Liver (tissue), 9 donors: ENCODE data around the gene PEX5L. TPM values are rescaled to one million over a fixed set of nuclear protein-coding genes. Genes with fewer than 3 reads are reported as not detected.

Source experiments
- DNase-seq: peaks from one replicate; pipeline ENCODE4 v3.0.0-alpha.2; 2017; ENCODE audit warnings: low spot score
- H3K27ac ChIP-seq, 2 donors: one replicate each; pipeline ENCODE4 v1.7.0; 2013; ENCODE audit warnings: inconsistent platforms in 2 of 2, low read length in 2 of 2, control low read depth in 1 of 2, low read depth in 1 of 2, mild to moderate bottlenecking in 1 of 2
- H3K27me3 ChIP-seq, 4 donors: one replicate each; pipeline versions ENCODE4 v1.6.1 to v1.7.0; 2013; ENCODE audit warnings: low read length in 3 of 4, inconsistent platforms in 1 of 4, mild to moderate bottlenecking in 1 of 4, moderate library complexity in 1 of 4; ENCODE audit not compliant: control insufficient read depth in 4 of 4, insufficient read depth in 4 of 4
- H3K36me3 ChIP-seq, 4 donors: one replicate each; pipeline versions ENCODE4 v1.6.1 to v1.7.0; 2013; ENCODE audit warnings: low read length in 3 of 4, mild to moderate bottlenecking in 3 of 4, low read depth in 1 of 4, moderate library complexity in 1 of 4; ENCODE audit not compliant: control insufficient read depth in 4 of 4, insufficient read depth in 3 of 4
- H3K4me1 ChIP-seq, 4 donors: one replicate each; pipeline versions ENCODE4 v1.6.1 to v1.7.0; 2013; ENCODE audit warnings: low read length in 3 of 4, mild to moderate bottlenecking in 3 of 4, moderate library complexity in 1 of 4; ENCODE audit not compliant: control insufficient read depth in 4 of 4, insufficient read depth in 4 of 4
- H3K4me3 ChIP-seq, 3 donors: one replicate each; pipeline versions ENCODE4 v1.6.1 to v1.7.0; 2013; ENCODE audit warnings: low read length in 3 of 3, control low read depth in 1 of 3, low read depth in 1 of 3, mild to moderate bottlenecking in 1 of 3
- H3K9ac ChIP-seq, 2 donors: one replicate each; pipeline ENCODE4 v1.7.0; 2013; ENCODE audit warnings: low read length in 2 of 2, mild to moderate bottlenecking in 2 of 2, moderate library complexity in 2 of 2, control low read depth in 1 of 2, low read depth in 1 of 2
- H3K9me3 ChIP-seq, 4 donors: one replicate each; pipeline versions ENCODE4 v1.6.1 to v1.7.0; 2013; ENCODE audit warnings: low read length in 3 of 4; ENCODE audit not compliant: control insufficient read depth in 4 of 4
- EGR1 ChIP-seq, 2 donors: IDR thresholded peaks; 2 replicates each; pipeline ENCODE4 v1.6.1; 2016 to 2018; ENCODE audit warnings: antibody characterized with exemption in 2 of 2, low read depth in 2 of 2
- FOXA1 ChIP-seq: IDR thresholded peaks from 2 replicates; pipeline ENCODE4 v1.6.1; 2016; ENCODE audit warnings: antibody characterized with exemption
- FOXA2 ChIP-seq: IDR thresholded peaks from 2 replicates; pipeline ENCODE4 v1.6.1; 2016; ENCODE audit warnings: antibody characterized with exemption
- GABPA ChIP-seq, 2 donors: IDR thresholded peaks in 1 of 2; conservative IDR thresholded peaks in 1 of 2; 2 replicates each; pipeline ENCODE4 v1.6.1; 2016; ENCODE audit warnings: antibody characterized with exemption in 2 of 2, mild to moderate bottlenecking in 1 of 2, moderate library complexity in 1 of 2
- HNF4A ChIP-seq, 2 donors: conservative IDR thresholded peaks; 2 replicates each; pipeline ENCODE4 v1.6.1; 2016; ENCODE audit warnings: antibody characterized with exemption in 2 of 2, mild to moderate bottlenecking in 2 of 2
- HNF4G ChIP-seq: IDR thresholded peaks from 2 replicates; pipeline ENCODE4 v1.6.1; 2016; ENCODE audit warnings: antibody characterized with exemption
- JUND ChIP-seq, 2 donors: IDR thresholded peaks; 2 replicates each; pipeline ENCODE4 v1.6.1; 2016; ENCODE audit warnings: antibody characterized with exemption in 2 of 2
- NR2F2 ChIP-seq: IDR thresholded peaks from 2 replicates; pipeline ENCODE4 v1.6.1; 2016; ENCODE audit warnings: antibody characterized with exemption
- RAD21 ChIP-seq, 2 donors: IDR thresholded peaks; 2 replicates each; pipeline ENCODE4 v1.6.1; 2016; ENCODE audit warnings: antibody characterized with exemption in 2 of 2, mild to moderate bottlenecking in 2 of 2
- RXRA ChIP-seq, 2 donors: IDR thresholded peaks; 2 replicates each; pipeline ENCODE4 v1.6.1; 2017 to 2018; ENCODE audit warnings: antibody characterized with exemption in 2 of 2, mild to moderate bottlenecking in 1 of 2
- SP1 ChIP-seq: IDR thresholded peaks from 2 replicates; pipeline ENCODE4 v1.6.1; 2018; ENCODE audit warnings: antibody characterized with exemption, mild to moderate bottlenecking
- TAF1 ChIP-seq: conservative IDR thresholded peaks from 2 replicates; pipeline ENCODE4 v1.6.1; 2016; ENCODE audit warnings: antibody characterized with exemption, mild to moderate bottlenecking
- YY1 ChIP-seq: IDR thresholded peaks from 2 replicates; pipeline ENCODE4 v1.6.1; 2016; ENCODE audit warnings: antibody characterized with exemption, mild to moderate bottlenecking
- WGBS: extraction: QIAGEN DNeasy Blood & Tissue Kit; methylation state at CpG from one replicate; pipeline ENCODE4 v1.1.7; 2013; 5-methylcytosine and 5-hydroxymethylcytosine counted together
- polyA plus RNA-seq, 2 donors: library from polyadenylated mRNA; stranded (reverse) in 1 of 2; unstranded in 1 of 2; fragments of 200-250 nt in 1 of 2; fragments of >200 nt in 1 of 2; fragmentation: Nextera tagmentation in 1 of 2; extraction: Ambion mirVana in 1 of 2; gene quantifications; one replicate each; pipeline versions ENCODE4 v1.2.1 to v1.2.3, GENCODE V29; 2013 to 2015
- total RNA-seq, 2 donors: library from RNA; depleted of rRNA; stranded (reverse); fragments of >200 nt; gene quantifications; one replicate each; pipeline ENCODE4 v1.2.3, GENCODE V29; 2014
- TF ChIP-seq, protein P1 (sequence below): IDR thresholded peaks from 2 replicates; pipeline ENCODE4 v1.6.1; 2016; ENCODE audit warnings: antibody characterized with exemption
- TF ChIP-seq, protein P2 (sequence below): IDR thresholded peaks from 2 replicates; pipeline ENCODE4 v1.6.1; 2016; ENCODE audit warnings: antibody characterized with exemption, mild to moderate bottlenecking
- TF ChIP-seq, protein P3 (sequence below): IDR thresholded peaks from 2 replicates; pipeline ENCODE4 v1.6.1; 2016; ENCODE audit warnings: antibody characterized with exemption
- TF ChIP-seq, protein P4 (sequence below): IDR thresholded peaks from 2 replicates; pipeline ENCODE4 v1.6.1; 2016; ENCODE audit warnings: antibody characterized with exemption
- TF ChIP-seq, protein P5 (sequence below): fragments of 150-350 bp; IDR thresholded peaks from 2 replicates; pipeline ENCODE4 v1.5.1; 2017; ENCODE audit warnings: improper control_type of control experiment, low read depth, low read length; ENCODE audit not compliant: missing input control
- donor health status: healthy.
- donor health status: healthy.
- donor health status: healthy.
- donor health status: healthy.
- donor health status: healthy.

PEX5L gene
- total and polyA plus RNA-seq, 4 donors: 0.03 TPM; not detected in 3

DNA sequence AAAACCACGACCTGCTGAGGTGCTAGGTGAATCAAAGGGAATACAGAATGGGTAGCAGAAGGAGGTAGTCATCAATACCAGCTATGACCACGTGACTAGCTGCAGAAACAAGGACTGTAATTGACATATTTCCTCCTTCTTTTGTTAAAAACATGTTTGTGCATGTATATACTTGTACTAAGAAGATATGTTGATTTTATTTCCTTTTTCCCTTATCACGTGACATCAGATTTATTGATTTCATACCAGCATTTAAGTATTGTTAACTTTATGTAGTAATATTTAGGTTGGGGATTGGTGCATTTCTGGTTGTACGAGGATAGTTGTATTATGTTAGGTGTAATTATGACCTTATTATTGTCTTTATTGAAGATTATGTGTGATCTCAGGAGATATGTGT is 36.2 kb downstream of the PEX5L start:
- TF ChIP-seq FOXA2: no peak
- TF ChIP-seq, protein P1, sequence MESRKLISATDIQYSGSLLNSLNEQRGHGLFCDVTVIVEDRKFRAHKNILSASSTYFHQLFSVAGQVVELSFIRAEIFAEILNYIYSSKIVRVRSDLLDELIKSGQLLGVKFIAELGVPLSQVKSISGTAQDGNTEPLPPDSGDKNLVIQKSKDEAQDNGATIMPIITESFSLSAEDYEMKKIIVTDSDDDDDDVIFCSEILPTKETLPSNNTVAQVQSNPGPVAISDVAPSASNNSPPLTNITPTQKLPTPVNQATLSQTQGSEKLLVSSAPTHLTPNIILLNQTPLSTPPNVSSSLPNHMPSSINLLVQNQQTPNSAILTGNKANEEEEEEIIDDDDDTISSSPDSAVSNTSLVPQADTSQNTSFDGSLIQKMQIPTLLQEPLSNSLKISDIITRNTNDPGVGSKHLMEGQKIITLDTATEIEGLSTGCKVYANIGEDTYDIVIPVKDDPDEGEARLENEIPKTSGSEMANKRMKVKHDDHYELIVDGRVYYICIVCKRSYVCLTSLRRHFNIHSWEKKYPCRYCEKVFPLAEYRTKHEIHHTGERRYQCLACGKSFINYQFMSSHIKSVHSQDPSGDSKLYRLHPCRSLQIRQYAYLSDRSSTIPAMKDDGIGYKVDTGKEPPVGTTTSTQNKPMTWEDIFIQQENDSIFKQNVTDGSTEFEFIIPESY: no peak
- H3K4me1 ChIP-seq: no peaks in the 10 kb centered on the region
- DNase-seq: no peak
- H3K9ac ChIP-seq: no peak overlapping the region
- no peak overlapping the region for H3K4me3 ChIP-seq
- 61% methylated on average over 4 of the region's 4 CpGs for whole genome bisulfite sequencing
- no peaks in the 10 kb centered on the region for H3K9me3 ChIP-seq
- no peaks in the 10 kb centered on the region for H3K36me3 ChIP-seq
- no peaks in the 10 kb centered on the region for H3K27me3 ChIP-seq
- H3K27ac ChIP-seq: no peak overlapping the region

DNA sequence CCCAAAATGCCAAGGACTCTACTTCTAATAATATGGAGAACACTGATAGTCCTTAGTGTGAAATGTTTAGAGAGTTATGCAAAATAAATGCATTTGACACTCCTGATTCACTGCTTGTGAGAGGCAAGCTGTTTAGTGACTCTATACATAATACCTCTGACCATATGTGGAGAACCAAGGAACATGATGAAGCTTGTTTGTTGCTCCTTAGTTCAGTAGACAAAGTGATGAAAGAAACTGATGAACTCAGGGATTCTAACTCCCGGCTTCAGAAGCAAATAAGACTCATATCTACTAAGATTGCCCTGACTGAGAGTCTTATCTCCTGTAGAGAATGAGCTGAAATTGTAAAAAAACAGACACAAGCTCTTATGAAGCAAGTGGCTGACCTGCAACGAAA is 41.3 kb downstream of the PEX5L start:
- no peaks in the 10 kb centered on the region for H3K36me3 ChIP-seq
- H3K9ac ChIP-seq: no peak overlapping the region
- H3K4me3 ChIP-seq: no peak overlapping the region
- TF ChIP-seq YY1: no peak
- TF ChIP-seq, protein P1: no peak
- TF ChIP-seq, protein P2, sequence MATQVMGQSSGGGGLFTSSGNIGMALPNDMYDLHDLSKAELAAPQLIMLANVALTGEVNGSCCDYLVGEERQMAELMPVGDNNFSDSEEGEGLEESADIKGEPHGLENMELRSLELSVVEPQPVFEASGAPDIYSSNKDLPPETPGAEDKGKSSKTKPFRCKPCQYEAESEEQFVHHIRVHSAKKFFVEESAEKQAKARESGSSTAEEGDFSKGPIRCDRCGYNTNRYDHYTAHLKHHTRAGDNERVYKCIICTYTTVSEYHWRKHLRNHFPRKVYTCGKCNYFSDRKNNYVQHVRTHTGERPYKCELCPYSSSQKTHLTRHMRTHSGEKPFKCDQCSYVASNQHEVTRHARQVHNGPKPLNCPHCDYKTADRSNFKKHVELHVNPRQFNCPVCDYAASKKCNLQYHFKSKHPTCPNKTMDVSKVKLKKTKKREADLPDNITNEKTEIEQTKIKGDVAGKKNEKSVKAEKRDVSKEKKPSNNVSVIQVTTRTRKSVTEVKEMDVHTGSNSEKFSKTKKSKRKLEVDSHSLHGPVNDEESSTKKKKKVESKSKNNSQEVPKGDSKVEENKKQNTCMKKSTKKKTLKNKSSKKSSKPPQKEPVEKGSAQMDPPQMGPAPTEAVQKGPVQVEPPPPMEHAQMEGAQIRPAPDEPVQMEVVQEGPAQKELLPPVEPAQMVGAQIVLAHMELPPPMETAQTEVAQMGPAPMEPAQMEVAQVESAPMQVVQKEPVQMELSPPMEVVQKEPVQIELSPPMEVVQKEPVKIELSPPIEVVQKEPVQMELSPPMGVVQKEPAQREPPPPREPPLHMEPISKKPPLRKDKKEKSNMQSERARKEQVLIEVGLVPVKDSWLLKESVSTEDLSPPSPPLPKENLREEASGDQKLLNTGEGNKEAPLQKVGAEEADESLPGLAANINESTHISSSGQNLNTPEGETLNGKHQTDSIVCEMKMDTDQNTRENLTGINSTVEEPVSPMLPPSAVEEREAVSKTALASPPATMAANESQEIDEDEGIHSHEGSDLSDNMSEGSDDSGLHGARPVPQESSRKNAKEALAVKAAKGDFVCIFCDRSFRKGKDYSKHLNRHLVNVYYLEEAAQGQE: no peak
- no peak for TF ChIP-seq HNF4G
- TF ChIP-seq NR2F2: no peak
- TF ChIP-seq, protein P3, sequence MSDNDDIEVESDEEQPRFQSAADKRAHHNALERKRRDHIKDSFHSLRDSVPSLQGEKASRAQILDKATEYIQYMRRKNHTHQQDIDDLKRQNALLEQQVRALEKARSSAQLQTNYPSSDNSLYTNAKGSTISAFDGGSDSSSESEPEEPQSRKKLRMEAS: no peak
- no peak for TF ChIP-seq HNF4A (conservative IDR thresholded peaks at IDR 0.05)
- TF ChIP-seq FOXA2: no peak
- TF ChIP-seq FOXA1: no peak
- no peak for TF ChIP-seq SP1
- no peak for TF ChIP-seq EGR1 (IDR thresholded peaks at IDR 0.05; ENCODE audit: low read depth in 2 of 2)
- TF ChIP-seq RXRA (IDR thresholded peaks at IDR 0.05): no peak
- TF ChIP-seq JUND (IDR thresholded peaks at IDR 0.05): no peak
- TF ChIP-seq GABPA (IDR thresholded peaks at IDR 0.05 in 1 of 2, conservative IDR thresholded peaks at IDR 0.05 in 1 of 2): no peak
- TF ChIP-seq, protein P4, sequence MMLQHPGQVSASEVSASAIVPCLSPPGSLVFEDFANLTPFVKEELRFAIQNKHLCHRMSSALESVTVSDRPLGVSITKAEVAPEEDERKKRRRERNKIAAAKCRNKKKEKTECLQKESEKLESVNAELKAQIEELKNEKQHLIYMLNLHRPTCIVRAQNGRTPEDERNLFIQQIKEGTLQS: no peak
- TF ChIP-seq, protein P5, sequence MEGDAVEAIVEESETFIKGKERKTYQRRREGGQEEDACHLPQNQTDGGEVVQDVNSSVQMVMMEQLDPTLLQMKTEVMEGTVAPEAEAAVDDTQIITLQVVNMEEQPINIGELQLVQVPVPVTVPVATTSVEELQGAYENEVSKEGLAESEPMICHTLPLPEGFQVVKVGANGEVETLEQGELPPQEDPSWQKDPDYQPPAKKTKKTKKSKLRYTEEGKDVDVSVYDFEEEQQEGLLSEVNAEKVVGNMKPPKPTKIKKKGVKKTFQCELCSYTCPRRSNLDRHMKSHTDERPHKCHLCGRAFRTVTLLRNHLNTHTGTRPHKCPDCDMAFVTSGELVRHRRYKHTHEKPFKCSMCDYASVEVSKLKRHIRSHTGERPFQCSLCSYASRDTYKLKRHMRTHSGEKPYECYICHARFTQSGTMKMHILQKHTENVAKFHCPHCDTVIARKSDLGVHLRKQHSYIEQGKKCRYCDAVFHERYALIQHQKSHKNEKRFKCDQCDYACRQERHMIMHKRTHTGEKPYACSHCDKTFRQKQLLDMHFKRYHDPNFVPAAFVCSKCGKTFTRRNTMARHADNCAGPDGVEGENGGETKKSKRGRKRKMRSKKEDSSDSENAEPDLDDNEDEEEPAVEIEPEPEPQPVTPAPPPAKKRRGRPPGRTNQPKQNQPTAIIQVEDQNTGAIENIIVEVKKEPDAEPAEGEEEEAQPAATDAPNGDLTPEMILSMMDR: no peak
- no peak for TF ChIP-seq TAF1
- TF ChIP-seq RAD21 (IDR thresholded peaks at IDR 0.05): no peak
- no peaks in the 10 kb centered on the region for H3K27me3 ChIP-seq
- H3K27ac ChIP-seq: no peak overlapping the region
- 64% methylated on average over 2 of the region's 2 CpGs for WGBS
- DNase-seq: no peak
- H3K4me1 ChIP-seq: no peaks in the 10 kb centered on the region
- H3K9me3 ChIP-seq: no peaks in the 10 kb centered on the region
